Hepatocyte (in vitro differentiated cells): ENCODE results near the gene UXS1. TPM values are rescaled to one million over a fixed set of nuclear protein-coding genes. Genes with fewer than 3 reads are reported as not detected.
A peak's percentile ranks its signal among the peaks of the same experiment; 100 is the strongest.

Source experiments
- DNase-seq: peaks from one replicate; pipeline ENCODE4 v3.0.0-alpha.2; 2016; ENCODE audit warnings: low spot score
- H2AFZ ChIP-seq: fragments of 200-600 bp; sonication (generic); 2 replicates; pipeline ENCODE4 v1.6.0; 2016; ENCODE audit warnings: antibody characterized with exemption, mild to moderate bottlenecking
- H3K27ac ChIP-seq: fragments of 200-600 bp; sonication (generic); 2 replicates; pipeline ENCODE4 v1.5.1; 2016; ENCODE audit warnings: mild to moderate bottlenecking
- H3K27me3 ChIP-seq: fragments of 200-600 bp; sonication (generic); 2 replicates; pipeline ENCODE4 v1.6.1; 2016
- H3K36me3 ChIP-seq: fragments of 200-600 bp; sonication (generic); replicated peaks from 2 replicates; pipeline ENCODE4 v1.5.1; 2016; ENCODE audit warnings: low read depth; ENCODE audit not compliant: insufficient read depth
- H3K4me1 ChIP-seq: fragments of 200-600 bp; sonication (generic); 2 replicates; pipeline ENCODE4 v1.5.1; 2016; ENCODE audit warnings: mild to moderate bottlenecking, moderate library complexity; ENCODE audit not compliant: insufficient read depth
- H3K4me2 ChIP-seq: fragments of 200-600 bp; sonication (generic); 2 replicates; pipeline ENCODE4 v1.6.0; 2016
- H3K4me3 ChIP-seq: fragments of 200-600 bp; sonication (generic); 2 replicates; pipeline ENCODE4 v1.5.1; 2016; ENCODE audit warnings: mild to moderate bottlenecking
- H3K79me2 ChIP-seq: fragments of 200-600 bp; sonication (generic); 2 replicates; pipeline ENCODE4 v1.6.0; 2017; ENCODE audit warnings: mild to moderate bottlenecking
- H3K9me2 ChIP-seq: fragments of 200-600 bp; sonication (generic); replicated peaks from 2 replicates; pipeline ENCODE4 v1.6.0; 2017; ENCODE audit warnings: mild to moderate bottlenecking; ENCODE audit not compliant: insufficient read depth
- H3K9me3 ChIP-seq: fragments of 200-600 bp; sonication (generic); 2 replicates; pipeline ENCODE4 v1.5.1; 2016; ENCODE audit warnings: low read depth, mild to moderate bottlenecking
- H4K20me1 ChIP-seq: fragments of 200-600 bp; sonication (generic); 2 replicates; pipeline ENCODE4 v1.6.0; 2016; ENCODE audit warnings: mild to moderate bottlenecking; ENCODE audit not compliant: insufficient read depth, poor library complexity, severe bottlenecking
- CTCF ChIP-seq: fragments of 200-600 bp; sonication (generic); IDR thresholded peaks from 2 replicates; pipeline ENCODE4 v1.5.1; 2016; ENCODE audit warnings: antibody characterized with exemption, mild to moderate bottlenecking; ENCODE audit not compliant: poor library complexity
- EZH2 ChIP-seq: fragments of 200-600 bp; sonication (generic); IDR thresholded peaks from 2 replicates; pipeline ENCODE4 v1.6.1; 2016; ENCODE audit warnings: antibody characterized with exemption, mild to moderate bottlenecking, borderline replicate concordance
- EZH2phosphoT487 ChIP-seq: fragments of 200-600 bp; sonication (generic); IDR thresholded peaks from one replicate; pipeline ENCODE4 v1.6.1; 2018; ENCODE audit warnings: antibody characterized with exemption, mild to moderate bottlenecking, low read depth, moderate library complexity; ENCODE audit not compliant: unreplicated experiment, severe bottlenecking
- WGBS: methylation state at CpG from one replicate; pipeline ENCODE4 v1.1.6; 2016; ENCODE audit warnings: low lambda C conversion rate; ENCODE audit errors: missing lambda C conversion rate; 5-methylcytosine and 5-hydroxymethylcytosine counted together
- polyA plus RNA-seq: library from polyadenylated mRNA; unstranded; fragments of >200 nt; fragmentation: Nextera tagmentation; extraction: Ambion mirVana; gene quantifications from 2 replicates; pipeline ENCODE4 v1.2.1, GENCODE V29; 2016
- total RNA-seq: library from RNA; depleted of rRNA; stranded (reverse); fragments of >200 nt; gene quantifications from 2 replicates; pipeline ENCODE4 v1.2.3, GENCODE V29; 2014

The UXS1 gene
- total and polyA plus RNA-seq, 2 experiments from 2014 or later = 46.5 to 83.2 TPM

DNA sequence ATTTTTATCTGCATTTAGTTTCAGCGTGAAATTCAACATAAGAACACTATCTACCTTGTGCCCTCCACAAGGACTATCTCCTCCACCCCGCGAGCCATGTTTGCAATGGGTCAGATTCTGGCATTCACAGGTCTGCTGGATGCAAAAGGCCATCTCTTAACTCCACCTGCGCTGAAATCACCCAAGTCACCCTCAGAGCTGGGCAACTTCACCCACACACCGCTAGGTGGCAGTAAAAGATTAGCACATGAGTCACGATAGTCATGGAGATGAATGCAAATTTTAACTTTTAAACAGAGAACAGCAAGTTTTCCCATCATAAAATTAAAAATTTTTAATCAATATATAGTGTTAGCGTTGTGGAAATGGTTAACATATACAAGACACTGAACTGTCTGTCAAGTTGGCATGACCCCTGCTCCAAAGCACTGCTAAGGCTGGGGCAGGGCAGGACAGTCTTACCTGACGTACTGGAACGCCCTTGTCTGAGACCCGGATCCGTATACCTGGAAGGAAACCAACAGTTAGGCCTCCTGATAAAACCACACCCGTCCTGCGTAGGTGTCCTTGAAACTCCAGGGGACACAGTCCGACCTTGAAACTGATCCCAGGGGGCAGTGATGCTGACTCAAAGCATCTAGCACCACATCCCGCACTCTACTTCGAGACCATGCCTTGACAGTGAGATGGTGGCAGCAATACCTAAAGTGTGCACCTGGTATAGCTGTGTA, 89.6 kb downstream of the UXS1 start:
- DNase-seq = peak; percentile 81
- H3K4me3 ChIP-seq = no peak overlapping the region
- no peaks in the 10 kb centered on the region for H3K9me3 ChIP-seq
- WGBS = 58% methylated on average over 16 of the region's 16 CpGs
- H3K4me2 ChIP-seq = no peak overlapping the region
- H2AFZ ChIP-seq = no peak overlapping the region
- no peak for TF ChIP-seq EZH2phosphoT487
- TF ChIP-seq EZH2 = no peak
- peak; percentile 97 for TF ChIP-seq CTCF
- H3K36me3 ChIP-seq = no peaks in the 10 kb centered on the region
- H4K20me1 ChIP-seq = no peaks in the 10 kb centered on the region
- no peaks in the 10 kb centered on the region for H3K4me1 ChIP-seq
- H3K9me2 ChIP-seq = no peaks in the 10 kb centered on the region
- H3K79me2 ChIP-seq = no peaks in the 10 kb centered on the region
- H3K27ac ChIP-seq = no peak overlapping the region
- H3K27me3 ChIP-seq = no peaks in the 10 kb centered on the region

- no peaks in the 10 kb centered on the region for H3K27me3 ChIP-seq
- H3K36me3 ChIP-seq = no peaks in the 10 kb centered on the region
- DNase-seq = no peak
- no peaks in the 10 kb centered on the region for H3K9me2 ChIP-seq
- no peak overlapping the region for H3K4me3 ChIP-seq
- no peaks in the 10 kb centered on the region for H3K9me3 ChIP-seq
- H3K4me1 ChIP-seq = no peaks in the 10 kb centered on the region
- H3K79me2 ChIP-seq = no peaks in the 10 kb centered on the region
- WGBS = 87% methylated on average over 5 of the region's 5 CpGs
- H3K27ac ChIP-seq = no peak overlapping the region
- H2AFZ ChIP-seq = no peak overlapping the region
- no peak overlapping the region for H3K4me2 ChIP-seq
- TF ChIP-seq EZH2phosphoT487 (no peak), CTCF (no peak), EZH2 (no peak)
- no peaks in the 10 kb centered on the region for H4K20me1 ChIP-seq
Measured at GRCh38 chr2:106099691-106100090, 94.4 kb downstream of the UXS1 start.

DNA sequence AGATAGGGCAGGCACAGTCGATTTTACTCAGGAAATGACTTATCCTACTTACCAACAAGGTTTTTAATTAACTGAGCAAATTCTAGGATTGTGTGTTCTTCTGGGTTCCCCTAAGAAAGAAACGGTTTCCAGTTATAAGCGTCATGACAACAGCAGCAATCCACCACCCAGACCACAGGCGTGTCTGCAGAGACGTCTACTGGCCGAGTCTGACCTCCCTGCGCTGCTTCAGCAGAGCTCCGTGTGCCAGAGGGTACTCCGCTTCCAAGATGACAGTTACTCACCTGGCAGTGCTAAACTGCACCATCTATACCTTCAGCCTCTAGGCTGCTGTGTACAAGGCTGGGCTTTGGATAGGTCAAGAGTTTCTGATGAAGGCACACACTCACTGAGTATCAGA, 95.4 kb downstream of the UXS1 start:
- H3K79me2 ChIP-seq = no peaks in the 10 kb centered on the region
- no peak overlapping the region for H3K27ac ChIP-seq
- DNase-seq = no peak
- H3K4me2 ChIP-seq = no peak overlapping the region
- H3K4me1 ChIP-seq = no peaks in the 10 kb centered on the region
- H3K27me3 ChIP-seq = no peaks in the 10 kb centered on the region
- no peak overlapping the region for H2AFZ ChIP-seq
- no peak overlapping the region for H3K4me3 ChIP-seq
- WGBS = 85% methylated on average over 9 of the region's 9 CpGs
- no peaks in the 10 kb centered on the region for H3K9me3 ChIP-seq
- H3K36me3 ChIP-seq = no peaks in the 10 kb centered on the region
- TF ChIP-seq EZH2 = no peak
- TF ChIP-seq EZH2phosphoT487 = no peak
- no peak for TF ChIP-seq CTCF
- no peaks in the 10 kb centered on the region for H4K20me1 ChIP-seq
- no peaks in the 10 kb centered on the region for H3K9me2 ChIP-seq
